Activated CD4-positive, alpha-beta T cell treated with anti-CD3 and anti-CD28 coated beads for 36 hours (primary cell): ENCODE results near the gene ZNF580. TPM values are rescaled to one million over a fixed set of nuclear protein-coding genes. Genes with fewer than 3 reads are reported as not detected.

ENCODE experiments used
- ATAC-seq: fragments of 200-7000 bp; cut with Tn5 transposase; one replicate; pipeline ENCODE4 v1.10.0; 2021; ENCODE audit warnings: mild to moderate bottlenecking, moderate library complexity
- CTCF ChIA-PET: fragments of 350-600 bp; sonication (Branson Sonifier 250); formaldehyde crosslinking; loops from one replicate; lab custom pipeline; 2021; ENCODE audit warnings: antibody characterized with exemption; lab: Charles Lee
- POLR2A ChIA-PET: fragments of 350-600 bp; sonication (Branson Sonifier 250); formaldehyde crosslinking; loops from one replicate; lab custom pipeline; 2021; ENCODE audit warnings: antibody characterized with exemption, inconsistent platforms; lab: Charles Lee
- DNase-seq: peaks from one replicate; pipeline ENCODE4 v3.0.0-alpha.2; 2020
- H3K27ac Mint-ChIP-seq: one replicate; pipeline ENCODE4 v1.8.0; 2021; ENCODE audit warnings: mixed read lengths
- H3K27me3 Mint-ChIP-seq: one replicate; pipeline ENCODE4 v1.8.0; 2021; ENCODE audit warnings: mixed read lengths
- H3K36me3 Mint-ChIP-seq: one replicate; pipeline ENCODE4 v1.8.0; 2021; ENCODE audit warnings: low read depth, mixed read lengths
- H3K4me1 Mint-ChIP-seq: one replicate; pipeline ENCODE4 v1.8.0; 2021; ENCODE audit warnings: mixed read lengths
- H3K4me3 Mint-ChIP-seq: one replicate; pipeline ENCODE4 v1.8.0; 2021; ENCODE audit warnings: mild to moderate bottlenecking, moderate library complexity, mixed read lengths
- H3K9me3 Mint-ChIP-seq: one replicate; pipeline ENCODE4 v1.8.0; 2021; ENCODE audit warnings: low read depth, mixed read lengths
- intact Hi-C, 2 experiments: fragments of 100-400 bp; cut with DNase I in 1 of 2; cut with micrococcal nuclease in 1 of 2; formaldehyde crosslinking; loops; one replicate each; pipeline versions ENCODE4 v1.14.2 to v1.15.1; 2022 to 2024; cut with DNase I, micrococcal nuclease
- total RNA-seq, 2 experiments: library from RNA; stranded (reverse); gene quantifications; one replicate each; pipeline ENCODE4 v1.2.3, GENCODE V29; 2021

Gene ZNF580
- total RNA-seq, 2 experiments from 2014 or later: 24.2 to 35.6 TPM

DNA sequence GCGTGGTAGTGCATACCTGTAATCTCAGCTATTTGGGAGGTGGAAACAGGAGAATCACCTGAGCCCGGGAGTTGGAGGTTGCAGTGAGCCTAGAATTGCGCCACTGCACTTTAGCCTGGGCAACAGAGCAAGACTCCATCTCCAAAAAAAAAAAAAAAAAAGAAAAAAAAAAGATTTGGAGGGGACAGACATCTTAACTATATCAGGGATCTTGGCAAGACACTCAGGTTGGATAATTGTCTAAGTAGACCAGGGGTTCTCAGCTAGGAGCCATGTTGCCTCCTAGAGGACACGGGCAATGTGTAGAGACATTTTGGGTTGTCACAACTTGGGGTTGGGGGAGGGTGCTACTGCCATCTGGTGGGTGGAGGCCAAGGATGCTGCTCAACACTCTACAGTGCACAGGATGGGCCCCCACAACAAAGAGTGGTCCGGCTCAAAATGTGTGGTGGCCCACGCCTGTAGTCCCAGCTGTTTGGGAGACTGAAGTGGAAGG, 1.9 kb upstream of the ZNF580 start:
- intact Hi-C loops: no loop called here
- H3K4me3 Mint-ChIP-seq: peak overlapping the region; percentile 32
- CTCF ChIA-PET: interaction anchor here (0.6 to 3.4 kb wide), 10 partner anchors 8 to 177 kb away, joined by 3 to 24 read pairs (median 4); partner anchors contain the start of genes FIZ1, ISOC2 and U2AF2
- H3K4me1 Mint-ChIP-seq: peaks cover 58% of the 10 kb centered on the region
- no peaks in the 10 kb centered on the region for H3K9me3 Mint-ChIP-seq
- ATAC-seq (peak; percentile 14), DNase-seq (peak; percentile 81)
- no peaks in the 10 kb centered on the region for H3K27me3 Mint-ChIP-seq
- POLR2A ChIA-PET: interaction anchor here (0.7 kb wide), 1 partner anchor 14 kb away, joined by 3 read pairs; no protein-coding TSS in a partner anchor
- H3K27ac Mint-ChIP-seq: peak overlapping the region; percentile 78
- peaks cover 45% of the 10 kb centered on the region for H3K36me3 Mint-ChIP-seq

DNA sequence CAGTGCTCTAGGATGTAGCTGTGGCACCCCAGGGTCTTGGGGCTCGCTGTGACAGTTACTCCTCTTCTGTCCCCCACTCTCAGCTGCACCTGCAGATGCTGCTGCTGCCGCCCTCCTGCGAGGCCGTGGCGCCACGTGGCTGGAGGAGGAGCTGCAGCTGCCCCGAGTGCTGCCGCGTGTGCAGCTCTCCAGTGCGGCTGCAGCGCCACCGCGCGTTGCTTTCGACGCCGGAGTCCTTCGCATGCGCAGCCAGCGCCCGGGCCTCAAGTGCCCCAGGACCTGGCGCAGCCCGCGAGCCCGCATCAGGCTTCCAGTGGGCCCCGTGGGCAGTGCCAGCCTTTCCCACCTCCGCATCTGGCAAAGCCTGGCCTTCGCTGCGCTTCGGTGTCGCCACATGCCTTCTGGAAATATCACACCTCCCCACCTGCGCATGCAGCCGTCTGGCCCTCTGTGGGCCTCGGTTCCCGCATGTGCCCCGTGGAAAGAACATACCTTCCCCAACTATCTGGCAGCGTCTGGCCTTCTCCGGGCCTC, 692 bp upstream of the ZNF580 start:
- ChIA-PET CTCF (interaction anchor here (0.9 to 2.1 kb wide), 3 partner anchors 14 to 59 kb away, joined by 5 to 15 read pairs (median 6); partner anchors contain the start of genes U2AF2 and ZNF579), POLR2A (interaction anchor here (0.8 to 1.0 kb wide), 2 partner anchors 14 to 16 kb away, joined by 4 read pairs; partner anchors contain the start of gene ZNF784)
- Mint-ChIP-seq H3K9me3 (no peaks in the 10 kb centered on the region), H3K36me3 (peaks cover 50% of the 10 kb centered on the region), H3K27me3 (no peaks in the 10 kb centered on the region), H3K4me1 (peaks cover 59% of the 10 kb centered on the region), H3K4me3 (peak overlapping the region; percentile 93), H3K27ac (peak overlapping the region; percentile 91)
- peak; percentile 26 for ATAC-seq
- intact Hi-C loops: loop anchor here (1.0 to 5.0 kb wide), 7 partner anchors 33 to 1178 kb away; partner anchors contain the start of genes PPP6R1 (in 2 of the 2), ZNF865 (in 2 of the 2), KMT5C (in 1 of the 2) and LENG9 (in 1 of the 2)
- peak; percentile 88 for DNase-seq

DNA sequence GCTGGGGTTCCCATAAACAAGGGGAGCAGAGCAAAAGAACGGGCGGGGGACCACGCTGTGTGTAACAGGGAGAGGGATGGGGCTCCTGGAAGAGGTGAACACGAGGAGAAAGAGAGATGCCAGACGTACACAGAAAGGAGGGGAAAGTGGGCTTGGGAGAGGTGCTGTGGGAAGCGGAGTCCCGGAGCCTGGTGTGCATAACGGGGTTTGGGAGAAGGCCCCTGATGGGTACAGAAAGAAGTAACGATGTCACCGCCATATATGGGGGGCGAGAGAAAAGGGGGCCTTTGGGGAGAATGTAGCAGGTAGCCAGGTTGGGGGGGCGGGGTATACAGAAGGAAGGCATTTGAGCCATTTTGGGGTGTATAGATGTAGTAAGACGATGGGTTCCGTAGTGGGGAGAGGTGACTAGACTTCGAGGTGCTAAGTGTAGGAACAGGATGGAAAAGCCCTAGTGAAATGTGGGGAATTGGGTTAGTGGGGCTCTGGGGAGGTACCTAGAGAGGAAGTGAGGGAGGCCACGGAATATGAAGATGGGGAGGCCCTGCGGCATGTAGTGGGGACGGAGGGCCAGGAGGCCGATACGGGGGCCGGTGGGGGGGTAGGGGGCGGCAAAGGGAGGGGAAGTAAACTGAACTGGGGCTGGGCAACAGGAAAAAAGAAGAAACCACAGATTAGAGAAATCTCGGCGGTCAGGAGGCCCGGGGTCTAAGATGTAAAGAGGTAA, 787 bp downstream of the ZNF580 start:
- ChIA-PET CTCF (interaction anchor here (1.3 to 1.9 kb wide), 3 partner anchors 8 to 16 kb away, joined by 3 to 16 read pairs (median 10); partner anchors contain the start of gene U2AF2), POLR2A (interaction anchor here (0.5 to 1.7 kb wide), 2 partner anchors 16 to 302 kb away, joined by 4 read pairs; partner anchors contain the start of gene KMT5C)
- Mint-ChIP-seq H3K27me3 (no peaks in the 10 kb centered on the region), H3K4me1 (peaks cover 53% of the 10 kb centered on the region), H3K36me3 (peaks cover 47% of the 10 kb centered on the region), H3K4me3 (peak overlapping the region; percentile 93), H3K9me3 (no peaks in the 10 kb centered on the region), H3K27ac (peak overlapping the region; percentile 94)
- peak; percentile 6 for ATAC-seq
- intact Hi-C loops: loop anchor here (5.0 kb wide), 6 partner anchors 34 to 1179 kb away; partner anchors contain the start of genes PPP6R1 (in 2 of the 2), KMT5C (in 1 of the 2), LENG9 (in 1 of the 2) and PPP1R12C (in 1 of the 2)
- peak; percentile 55 for DNase-seq

DNA sequence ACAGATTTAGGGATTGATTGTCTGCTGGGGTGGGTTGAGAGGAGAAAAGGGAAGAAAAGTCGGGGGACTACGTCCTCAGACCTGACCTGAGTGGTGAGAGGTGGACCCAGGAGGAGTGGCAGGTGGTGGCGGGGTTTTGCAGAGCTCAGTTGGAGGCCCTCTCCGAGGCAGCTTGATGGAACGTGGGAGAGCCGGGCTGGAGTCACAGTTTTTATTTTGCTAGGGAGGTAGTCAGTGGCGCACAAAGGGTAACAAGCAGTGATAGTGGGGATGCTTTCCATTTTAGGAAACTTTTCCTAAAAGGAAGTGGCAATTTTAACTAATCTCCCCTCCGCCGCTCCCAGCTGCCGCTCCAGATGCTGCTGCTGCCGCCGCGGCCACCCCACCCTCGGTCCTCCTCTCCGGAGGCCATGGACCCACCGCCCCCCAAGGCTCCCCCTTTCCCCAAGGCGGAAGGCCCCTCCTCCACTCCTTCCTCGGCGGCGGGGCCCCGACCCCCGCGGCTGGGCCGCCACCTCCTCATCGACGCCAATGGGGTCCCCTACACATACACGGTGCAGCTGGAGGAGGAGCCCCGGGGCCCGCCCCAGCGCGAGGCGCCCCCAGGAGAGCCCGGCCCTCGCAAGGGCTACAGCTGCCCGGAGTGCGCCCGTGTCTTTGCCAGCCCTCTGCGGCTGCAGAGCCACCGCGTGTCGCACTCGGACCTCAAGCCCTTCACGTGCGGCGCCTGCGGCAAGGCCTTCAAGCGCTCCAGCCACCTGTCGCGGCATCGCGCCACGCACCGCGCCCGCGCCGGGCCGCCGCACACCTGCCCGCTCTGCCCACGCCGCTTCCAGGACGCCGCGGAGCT, 1.6 kb downstream of the ZNF580 start:
- H3K27me3 Mint-ChIP-seq: no peaks in the 10 kb centered on the region
- peaks cover 55% of the 10 kb centered on the region for H3K36me3 Mint-ChIP-seq
- peaks cover 51% of the 10 kb centered on the region for H3K4me1 Mint-ChIP-seq
- ChIA-PET CTCF (interaction anchor here (1.2 to 1.9 kb wide), 4 partner anchors 9 to 15 kb away, joined by 3 to 16 read pairs (median 8); partner anchors contain the start of gene U2AF2), POLR2A (interaction anchor here (0.5 to 1.7 kb wide), 4 partner anchors 9 to 303 kb away, joined by 3 to 5 read pairs (median 4); partner anchors contain the start of genes KMT5C and U2AF2)
- no peaks in the 10 kb centered on the region for H3K9me3 Mint-ChIP-seq
- DNase-seq (peak; percentile 62), ATAC-seq (no peak)
- H3K4me3 Mint-ChIP-seq: peak overlapping the region; percentile 93
- peak overlapping the region; percentile 99 for H3K27ac Mint-ChIP-seq
- intact Hi-C loops: loop anchor here (1.0 to 5.0 kb wide), 13 partner anchors 7 to 1180 kb away; partner anchors contain the start of genes PPP6R1 (in 2 of the 2), EPN1 (in 1 of the 2), FIZ1 (in 1 of the 2) and KMT5C (in 1 of the 2)

DNA sequence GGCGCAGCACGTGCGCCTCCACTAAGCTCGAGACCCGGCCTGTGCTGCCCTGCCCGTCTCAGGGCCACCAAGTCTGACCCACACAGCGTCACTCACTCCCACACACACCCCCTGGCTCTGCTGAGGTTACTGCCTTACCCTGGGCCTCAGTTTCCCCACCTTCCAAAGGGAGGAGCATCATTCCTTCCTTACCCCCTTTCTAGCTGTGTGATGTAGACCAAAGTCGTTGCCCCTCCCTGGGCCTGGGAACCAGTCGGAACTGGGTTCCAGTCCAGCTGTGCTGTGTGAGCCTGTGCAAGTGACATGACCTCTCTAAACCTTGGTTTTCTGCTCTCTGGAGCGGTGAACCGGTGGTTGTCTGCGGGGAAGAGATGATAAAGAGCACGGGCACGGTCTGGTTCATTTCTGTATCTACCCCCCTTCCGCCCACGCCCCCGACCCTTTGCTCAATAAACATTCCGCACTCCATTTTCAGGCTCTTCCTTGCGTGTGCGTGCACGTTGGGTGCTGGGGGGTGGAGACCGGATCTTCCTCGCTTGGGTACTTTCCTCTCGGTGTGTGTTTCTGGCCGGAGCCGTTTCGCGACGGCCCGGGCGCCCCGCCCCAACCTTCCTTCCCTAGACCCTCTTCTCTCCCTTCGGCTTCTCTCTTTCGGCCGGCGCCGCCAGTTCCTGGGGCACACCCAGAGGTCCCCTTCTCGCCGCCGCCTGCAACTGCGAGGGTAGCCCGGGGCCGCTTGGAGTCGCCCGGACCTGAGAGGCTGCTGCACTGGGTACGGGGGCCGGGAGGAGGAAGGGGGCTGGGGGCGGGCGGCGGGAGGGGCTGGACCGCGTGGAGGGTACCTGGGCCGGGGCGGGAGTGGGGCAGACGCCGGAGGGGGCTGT, 2.4 kb downstream of the ZNF580 start, which contains the start of gene ZNF581:
Gene ZNF581, plus strand, starts transcription at position 647 of the 884 bp plus-strand sequence. CDS start 923 bp downstream, outside the sequence.
- intact Hi-C loops: loop anchor here (1.0 to 5.0 kb wide), 13 partner anchors 8 to 1181 kb away; partner anchors contain the start of genes PPP6R1 (in 2 of the 2), EPN1 (in 1 of the 2), FIZ1 (in 1 of the 2) and KMT5C (in 1 of the 2)
- peak within 1 kb of the TSS; percentile 99 for H3K27ac Mint-ChIP-seq
- H3K4me3 Mint-ChIP-seq: peak within 1 kb of the TSS; percentile 93
- H3K36me3 Mint-ChIP-seq: peaks cover 49% of the 10 kb centered on the region
- H3K4me1 Mint-ChIP-seq: peaks cover 46% of the 10 kb centered on the region
- ATAC-seq: peak; percentile 55
- POLR2A ChIA-PET: interaction anchor here (1.0 to 1.7 kb wide), 2 partner anchors 11 to 304 kb away, joined by 4 to 5 read pairs; partner anchors contain the start of genes KMT5C and U2AF2
- H3K9me3 Mint-ChIP-seq: no peaks in the 10 kb centered on the region
- CTCF ChIA-PET: interaction anchor here (1.2 to 1.9 kb wide), 5 partner anchors 10 to 14 kb away, joined by 3 to 16 read pairs (median 7); partner anchors contain the start of gene U2AF2
- DNase-seq: peak; percentile 91
- H3K27me3 Mint-ChIP-seq: no peaks in the 10 kb centered on the region

DNA sequence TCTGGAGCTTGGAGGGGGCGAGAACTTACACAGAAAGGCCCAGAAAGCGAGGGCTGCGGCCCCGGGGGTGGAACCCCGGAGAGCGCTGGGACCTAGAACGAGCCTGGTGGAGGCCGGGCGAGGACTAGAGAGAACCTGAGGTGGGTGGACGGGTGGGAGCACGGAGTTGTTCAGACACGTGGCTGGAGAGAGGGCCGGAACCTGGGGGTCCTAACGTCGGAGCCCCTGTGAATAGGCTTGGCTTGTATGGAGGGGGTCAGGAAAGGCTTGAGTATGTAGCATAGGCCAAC, 3.0 kb downstream of the ZNF580 start:
- peak overlapping the region; percentile 91 for H3K27ac Mint-ChIP-seq
- H3K36me3 Mint-ChIP-seq: peaks cover 46% of the 10 kb centered on the region
- peak overlapping the region; percentile 93 for H3K4me3 Mint-ChIP-seq
- intact Hi-C loops: loop anchor here (1.0 to 5.0 kb wide), 13 partner anchors 9 to 1182 kb away; partner anchors contain the start of genes PPP6R1 (in 2 of the 2), EPN1 (in 1 of the 2), FIZ1 (in 1 of the 2) and KMT5C (in 1 of the 2)
- no peaks in the 10 kb centered on the region for H3K9me3 Mint-ChIP-seq
- ChIA-PET POLR2A (no interaction called here), CTCF (interaction anchor here (1.5 kb wide), 1 partner anchor 9 kb away, joined by 3 read pairs; no protein-coding TSS in a partner anchor)
- DNase-seq (no peak), ATAC-seq (no peak)
- no peaks in the 10 kb centered on the region for H3K27me3 Mint-ChIP-seq
- peaks cover 47% of the 10 kb centered on the region for H3K4me1 Mint-ChIP-seq

DNA sequence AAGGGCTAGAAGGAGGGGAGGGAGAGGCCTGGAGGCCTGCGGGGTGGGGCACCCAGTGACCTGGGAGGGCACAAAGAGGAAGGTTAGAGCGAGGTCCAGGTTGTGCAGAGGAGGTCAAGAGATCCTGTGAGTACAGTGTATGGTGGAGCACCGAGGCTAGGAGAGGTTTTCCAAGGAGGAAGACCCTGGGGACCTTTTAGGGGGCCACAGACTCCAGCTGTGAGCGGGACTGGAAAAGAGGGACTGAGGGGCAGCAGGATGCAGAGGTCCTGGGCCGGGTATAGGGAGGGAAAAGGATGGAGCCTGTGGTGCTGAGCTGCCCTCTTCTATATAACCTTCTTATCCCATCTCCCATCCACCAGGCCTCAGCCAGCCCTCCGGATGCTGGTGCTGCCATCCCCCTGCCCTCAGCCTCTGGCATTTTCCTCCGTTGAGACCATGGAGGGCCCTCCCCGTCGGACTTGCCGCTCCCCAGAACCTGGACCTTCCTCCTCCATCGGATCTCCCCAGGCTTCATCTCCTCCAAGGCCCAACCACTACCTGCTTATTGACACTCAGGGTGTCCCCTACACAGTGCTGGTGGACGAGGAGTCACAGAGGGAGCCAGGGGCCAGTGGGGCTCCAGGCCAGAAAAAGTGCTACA, 3.5 kb downstream of the ZNF580 start:
- Mint-ChIP-seq H3K4me3 (peak overlapping the region; percentile 93), H3K27ac (peak overlapping the region; percentile 91), H3K9me3 (no peaks in the 10 kb centered on the region), H3K27me3 (no peaks in the 10 kb centered on the region), H3K36me3 (peaks cover 42% of the 10 kb centered on the region), H3K4me1 (peaks cover 44% of the 10 kb centered on the region)
- DNase-seq (no peak), ATAC-seq (no peak)
- CTCF ChIA-PET: interaction anchor here (1.5 kb wide), 1 partner anchor 9 kb away, joined by 3 read pairs; no protein-coding TSS in a partner anchor
- intact Hi-C loops: loop anchor here (5.0 kb wide), 6 partner anchors 37 to 1182 kb away; partner anchors contain the start of genes PPP6R1 (in 2 of the 2), KMT5C (in 1 of the 2), LENG9 (in 1 of the 2) and PPP1R12C (in 1 of the 2)
- POLR2A ChIA-PET: no interaction called here

DNA sequence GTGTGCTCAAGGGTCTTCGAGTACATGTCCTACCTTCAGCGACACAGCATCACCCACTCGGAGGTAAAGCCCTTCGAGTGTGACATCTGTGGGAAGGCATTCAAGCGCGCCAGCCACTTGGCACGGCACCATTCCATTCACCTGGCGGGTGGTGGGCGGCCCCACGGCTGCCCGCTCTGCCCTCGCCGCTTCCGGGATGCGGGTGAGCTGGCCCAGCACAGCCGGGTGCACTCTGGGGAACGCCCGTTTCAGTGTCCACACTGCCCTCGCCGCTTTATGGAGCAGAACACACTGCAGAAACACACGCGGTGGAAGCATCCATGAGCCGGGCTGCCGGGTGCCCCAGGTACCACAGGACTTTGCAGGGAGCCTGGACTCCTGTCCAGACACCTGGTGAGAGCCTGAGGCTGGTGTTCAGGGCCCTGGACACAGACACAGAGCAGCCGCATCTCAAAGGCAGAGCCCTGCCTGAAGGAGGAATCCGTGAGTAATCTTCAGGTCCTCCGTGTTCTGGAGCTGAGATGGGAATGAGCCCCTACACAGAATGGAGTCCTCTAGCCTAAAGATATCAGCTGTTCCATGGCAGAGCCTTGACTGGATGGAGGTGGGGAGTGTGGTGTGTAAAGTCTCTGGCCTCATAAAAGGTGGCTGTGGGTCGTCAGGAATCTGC, 4.2 kb downstream of the ZNF580 start:
- Mint-ChIP-seq H3K9me3 (no peaks in the 10 kb centered on the region), H3K36me3 (peaks cover 44% of the 10 kb centered on the region), H3K4me1 (peaks cover 45% of the 10 kb centered on the region), H3K27ac (peak overlapping the region; percentile 91), H3K27me3 (no peaks in the 10 kb centered on the region), H3K4me3 (peak overlapping the region; percentile 93)
- no peak for ATAC-seq
- intact Hi-C loops: loop anchor here (5.0 kb wide), 6 partner anchors 38 to 1183 kb away; partner anchors contain the start of genes PPP6R1 (in 2 of the 2), KMT5C (in 1 of the 2), LENG9 (in 1 of the 2) and PPP1R12C (in 1 of the 2)
- peak; percentile 5 for DNase-seq
- ChIA-PET CTCF (interaction anchor here (1.1 to 2.0 kb wide), 3 partner anchors 8 to 10 kb away, joined by 3 to 11 read pairs (median 5); partner anchors contain the start of gene U2AF2), POLR2A (interaction anchor here (0.6 to 1.3 kb wide), 2 partner anchors 9 to 385 kb away, joined by 4 to 7 read pairs; partner anchors contain the start of gene U2AF2)
